Measurements from ENCODE around the gene GCNT2. TPM values are rescaled to one million over a fixed set of nuclear protein-coding genes. Genes with fewer than 3 reads are reported as not detected.

Gene GCNT2
- polyA plus RNA-seq, 3 donors = 3.5 to 10.0 (median 4.3) TPM

GRCh38 chr6:10484912-10485311 lies 36.2 kb upstream of the GCNT2 start:
- Mint-ChIP-seq H3K27me3 (ENCODE audit: low read depth in 3 of 3) (peaks cover 1 to 6% (median 6%) of the 10 kb centered on the region in 3 donors), H3K4me1 (peaks cover 5% of the 10 kb centered on the region), H3K4me3 (no peak overlapping the region), H3K27ac (no peak overlapping the region), H3K9me3 (peaks cover 0 to 11% (median 4%) of the 10 kb centered on the region in 7 donors), H3K36me3 (no peaks in the 10 kb centered on the region)
- DNase-seq = no peak
- H3K36me3 ChIP-seq (replicated peaks in 1 of 2; ENCODE audit: control insufficient read depth in 1 of 2, insufficient read depth in 2 of 2, low read length in 2 of 2) = no peaks in the 10 kb centered on the region
- H2AFZ ChIP-seq (ENCODE audit: insufficient read depth, low read depth, low read length, poor library complexity, severe bottlenecking) = no peak overlapping the region
- H3K27ac ChIP-seq (ENCODE audit: low read depth in 1 of 2, low read length in 2 of 2) = no peak overlapping the region
- no peak overlapping the region for H3K4me2 ChIP-seq (replicated peaks; ENCODE audit: extremely low read depth, low read length, poor library complexity, severe bottlenecking)
- TF ChIP-seq CTCF (IDR thresholded peaks at IDR 0.05) = no peak
- H3K27me3 ChIP-seq (ENCODE audit: control insufficient read depth in 2 of 2, insufficient read depth in 2 of 2, low read length in 2 of 2) = peaks cover 0 to 4% of the 10 kb centered on the region in 2 donors
- H3K79me2 ChIP-seq (ENCODE audit: insufficient read depth, low read length) = no peaks in the 10 kb centered on the region
- no CpG with 5 or more reads among the region's 3 CpGs for WGBS (ENCODE audit: insufficient coverage)
- H4K20me1 ChIP-seq (ENCODE audit: insufficient read depth, low read length) = no peaks in the 10 kb centered on the region
- intact Hi-C loops (cut with micrococcal nuclease) = no loop called here
- no peak overlapping the region for H3K4me3 ChIP-seq (replicated peaks in 1 of 3; ENCODE audit: low read depth in 2 of 3, low read length in 3 of 3)
- no peaks in the 10 kb centered on the region for H3K4me1 ChIP-seq (ENCODE audit: control insufficient read depth in 1 of 2, insufficient read depth in 2 of 2, low read length in 2 of 2)
- peaks cover 0 to 7% of the 10 kb centered on the region in 2 donors for H3K9me3 ChIP-seq (replicated peaks in 1 of 2; ENCODE audit: control insufficient read depth in 1 of 2, insufficient read depth in 1 of 2, low read length in 2 of 2)
- H3K9ac ChIP-seq (ENCODE audit: insufficient read depth, low read length, poor library complexity, severe bottlenecking) = no peak overlapping the region

GRCh38 chr6:10485406-10485805 lies 35.7 kb upstream of the GCNT2 start:
- Mint-ChIP-seq H3K27me3 (ENCODE audit: low read depth in 3 of 3) (peaks cover 1 to 6% (median 6%) of the 10 kb centered on the region in 3 donors), H3K4me1 (peaks cover 5% of the 10 kb centered on the region)
- H3K27ac ChIP-seq (ENCODE audit: low read depth in 1 of 2, low read length in 2 of 2) = no peak overlapping the region

More at GRCh38 chr6:10485406-10485805, 35.7 kb upstream of the GCNT2 start:
- WGBS (ENCODE audit: insufficient coverage) = 96% methylated on average over 7 of the region's 7 CpGs
- Histone ChIP-seq H3K79me2 (ENCODE audit: insufficient read depth, low read length) (no peaks in the 10 kb centered on the region), H3K4me3 (replicated peaks in 1 of 3; ENCODE audit: low read depth in 2 of 3, low read length in 3 of 3) (no peak overlapping the region), H3K9me3 (replicated peaks in 1 of 2; ENCODE audit: control insufficient read depth in 1 of 2, insufficient read depth in 1 of 2, low read length in 2 of 2) (peaks cover 0 to 7% of the 10 kb centered on the region in 2 donors), H4K20me1 (ENCODE audit: insufficient read depth, low read length) (no peaks in the 10 kb centered on the region), H2AFZ (ENCODE audit: insufficient read depth, low read depth, low read length, poor library complexity, severe bottlenecking) (no peak overlapping the region), H3K4me2 (replicated peaks; ENCODE audit: extremely low read depth, low read length, poor library complexity, severe bottlenecking) (no peak overlapping the region), H3K4me1 (ENCODE audit: control insufficient read depth in 1 of 2, insufficient read depth in 2 of 2, low read length in 2 of 2) (no peaks in the 10 kb centered on the region), H3K36me3 (replicated peaks in 1 of 2; ENCODE audit: control insufficient read depth in 1 of 2, insufficient read depth in 2 of 2, low read length in 2 of 2) (no peaks in the 10 kb centered on the region), H3K9ac (ENCODE audit: insufficient read depth, low read length, poor library complexity, severe bottlenecking) (no peak overlapping the region), H3K27me3 (ENCODE audit: control insufficient read depth in 2 of 2, insufficient read depth in 2 of 2, low read length in 2 of 2) (peaks cover 0 to 4% of the 10 kb centered on the region in 2 donors)
- no peak for TF ChIP-seq CTCF (IDR thresholded peaks at IDR 0.05)
- no peaks in the 10 kb centered on the region for H3K36me3 Mint-ChIP-seq
- no peak overlapping the region for H3K27ac Mint-ChIP-seq
- H3K4me3 Mint-ChIP-seq = no peak overlapping the region
- intact Hi-C loops (cut with micrococcal nuclease) = no loop called here
- peaks cover 0 to 11% (median 4%) of the 10 kb centered on the region in 7 donors for H3K9me3 Mint-ChIP-seq
- DNase-seq = no peak
